AG10803 (cell line): ENCODE results near the gene TENT4A.

Experiments used
- DNase-seq: peaks from one replicate; pipeline ENCODE4 v3.0.0; 2010; ENCODE audit warnings: low read depth
- H3K4me3 ChIP-seq: 2 replicates; pipeline ENCODE4 v1.5.1; 2011; ENCODE audit warnings: mild to moderate bottlenecking, low read length, control low read depth
- TF ChIP-seq, protein P1 (sequence below): conservative IDR thresholded peaks from 2 replicates; pipeline ENCODE4 v1.5.1; 2011; ENCODE audit warnings: mild to moderate bottlenecking, low read length, control low read depth, inconsistent platforms

The TENT4A gene

DNA sequence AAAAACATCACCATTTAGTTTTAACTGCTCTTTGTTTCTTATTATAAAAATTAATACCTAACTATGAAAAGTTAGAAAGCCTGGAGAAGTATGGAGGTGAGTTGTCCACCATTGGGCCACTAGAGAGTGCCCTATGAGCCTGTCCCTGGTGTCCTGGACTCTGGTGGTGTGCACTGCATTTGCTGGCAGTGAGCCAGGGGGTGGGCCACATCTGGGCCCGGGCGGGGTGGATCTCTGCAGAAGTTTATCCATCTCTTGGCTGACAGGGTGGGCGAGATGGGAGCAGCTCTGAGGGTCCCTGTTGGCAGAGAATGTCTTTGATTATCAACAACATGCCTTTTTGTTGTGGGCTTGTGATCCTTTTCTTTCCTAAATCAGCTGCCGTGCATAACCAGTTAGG, 8.2 kb downstream of the TENT4A start:
- TF ChIP-seq, protein P1, sequence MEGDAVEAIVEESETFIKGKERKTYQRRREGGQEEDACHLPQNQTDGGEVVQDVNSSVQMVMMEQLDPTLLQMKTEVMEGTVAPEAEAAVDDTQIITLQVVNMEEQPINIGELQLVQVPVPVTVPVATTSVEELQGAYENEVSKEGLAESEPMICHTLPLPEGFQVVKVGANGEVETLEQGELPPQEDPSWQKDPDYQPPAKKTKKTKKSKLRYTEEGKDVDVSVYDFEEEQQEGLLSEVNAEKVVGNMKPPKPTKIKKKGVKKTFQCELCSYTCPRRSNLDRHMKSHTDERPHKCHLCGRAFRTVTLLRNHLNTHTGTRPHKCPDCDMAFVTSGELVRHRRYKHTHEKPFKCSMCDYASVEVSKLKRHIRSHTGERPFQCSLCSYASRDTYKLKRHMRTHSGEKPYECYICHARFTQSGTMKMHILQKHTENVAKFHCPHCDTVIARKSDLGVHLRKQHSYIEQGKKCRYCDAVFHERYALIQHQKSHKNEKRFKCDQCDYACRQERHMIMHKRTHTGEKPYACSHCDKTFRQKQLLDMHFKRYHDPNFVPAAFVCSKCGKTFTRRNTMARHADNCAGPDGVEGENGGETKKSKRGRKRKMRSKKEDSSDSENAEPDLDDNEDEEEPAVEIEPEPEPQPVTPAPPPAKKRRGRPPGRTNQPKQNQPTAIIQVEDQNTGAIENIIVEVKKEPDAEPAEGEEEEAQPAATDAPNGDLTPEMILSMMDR, result no peak

DNA sequence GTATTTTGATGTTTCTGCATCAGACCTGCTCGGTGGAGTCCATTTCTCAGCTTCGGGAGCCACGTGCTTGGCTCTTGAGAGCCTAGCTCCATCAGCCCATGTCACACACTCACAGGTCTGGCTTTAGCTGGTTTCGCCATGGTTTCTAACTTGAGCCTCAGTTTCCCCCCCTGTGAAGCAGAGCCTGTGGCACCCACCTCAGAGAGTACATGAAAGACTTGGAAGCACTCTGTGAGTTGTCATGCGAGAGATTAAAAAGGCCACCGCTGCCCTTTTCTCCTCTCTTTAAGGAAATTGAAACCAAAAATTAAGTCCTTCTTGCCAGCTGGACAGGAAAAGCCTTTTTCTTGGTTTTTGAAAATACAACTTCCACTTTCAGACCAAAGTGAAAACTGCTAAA, 8.8 kb downstream of the TENT4A start:
- TF ChIP-seq, protein P1, result no peak
- DNase-seq, result peak; percentile 17
- H3K4me3 ChIP-seq, result peak overlapping the region; percentile 54

More for the DNA sequence above, 8.2 kb downstream of the TENT4A start:
- peak overlapping the region; percentile 54 for H3K4me3 ChIP-seq
- no peak for DNase-seq

DNA sequence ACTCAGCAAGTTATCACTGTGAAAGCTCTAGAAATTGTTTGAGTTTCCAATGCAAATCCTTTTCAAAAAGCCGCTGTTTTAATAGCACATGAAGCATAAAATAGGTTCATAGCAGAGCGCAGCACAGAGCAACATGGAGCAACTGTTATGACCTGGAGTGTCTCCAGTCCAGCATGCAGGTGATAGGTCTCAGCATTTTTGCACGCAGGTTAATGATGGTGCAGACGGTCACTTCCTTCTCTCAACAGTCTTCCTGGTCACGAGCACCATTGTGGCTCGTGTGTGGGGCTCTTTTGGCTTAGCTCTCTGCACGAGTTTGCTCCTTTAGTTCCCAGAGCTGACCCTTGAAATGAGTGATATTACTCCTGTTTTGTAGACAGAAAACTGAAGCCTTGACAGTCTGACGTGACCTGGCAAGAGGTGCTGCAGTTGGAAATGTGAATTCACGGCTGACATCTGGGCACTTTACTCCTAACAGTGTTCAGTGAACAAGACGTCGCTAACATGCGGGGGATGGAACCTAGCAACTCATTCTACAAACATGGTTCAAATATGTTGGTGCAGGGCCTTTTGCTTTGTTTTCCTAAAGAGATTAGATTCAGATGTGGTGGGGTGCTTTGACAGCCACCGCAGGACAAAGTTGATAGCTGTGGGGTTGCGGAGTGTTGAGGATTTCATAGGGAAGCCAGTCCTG, 10.0 kb downstream of the TENT4A start:
- DNase-seq, result peak; percentile 12
- TF ChIP-seq, protein P1, result no peak
- no peak overlapping the region for H3K4me3 ChIP-seq

DNA sequence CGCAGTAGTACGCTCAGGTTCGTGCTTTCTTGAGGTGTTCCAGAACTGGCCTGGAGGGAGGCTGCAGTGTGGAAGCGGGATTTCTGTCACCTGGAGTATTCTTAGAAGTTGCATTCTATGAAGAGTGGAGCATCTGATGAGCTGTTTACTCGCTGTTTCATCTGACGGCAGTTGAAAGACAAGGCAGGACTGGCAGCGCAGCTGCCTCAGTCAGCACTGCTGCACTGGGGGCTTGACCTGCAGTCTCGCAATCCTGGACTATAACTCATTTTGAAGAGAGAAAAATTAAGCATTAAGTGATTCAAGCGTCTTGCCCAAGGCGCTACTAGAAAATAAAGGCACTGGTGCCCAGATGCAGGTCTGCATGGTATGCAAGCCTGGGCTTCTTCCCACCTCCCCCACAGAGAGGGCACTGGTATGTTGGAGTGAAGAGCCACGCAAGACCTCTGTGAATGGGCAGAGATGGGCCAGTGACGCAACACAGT, 10.6 kb downstream of the TENT4A start:
- no peak overlapping the region for H3K4me3 ChIP-seq
- TF ChIP-seq, protein P1, result no peak
- no peak for DNase-seq

DNA sequence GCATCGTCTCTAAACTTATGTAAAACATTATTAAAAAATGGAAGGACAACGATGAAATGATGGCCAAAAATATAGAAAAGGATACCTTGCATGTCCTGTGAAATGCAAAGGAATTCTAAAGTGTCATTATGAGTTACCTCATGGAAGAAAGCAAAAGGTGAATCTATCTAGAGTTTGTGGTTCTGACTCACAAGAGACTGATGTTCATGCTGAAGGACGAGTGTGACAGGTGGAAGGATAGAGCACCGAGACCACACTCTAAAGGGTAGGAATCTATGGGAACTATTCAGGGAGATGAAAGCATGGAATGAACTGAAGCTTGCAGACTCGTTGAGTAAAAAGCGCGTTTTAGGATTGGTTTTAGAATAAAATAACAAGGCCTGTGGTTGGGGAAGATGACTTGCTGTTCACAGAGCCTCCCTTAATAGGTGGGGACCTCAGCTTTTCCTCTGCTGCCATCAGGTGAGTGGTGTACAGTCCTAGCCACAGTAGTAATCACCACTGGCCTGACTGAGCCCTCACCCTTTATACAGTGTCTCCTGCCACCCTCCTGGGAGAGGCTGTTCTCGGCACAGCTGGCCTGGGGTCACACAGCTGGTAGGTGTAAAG, 11.2 kb downstream of the TENT4A start:
- no peak overlapping the region for H3K4me3 ChIP-seq
- TF ChIP-seq, protein P1, result no peak
- no peak for DNase-seq

DNA sequence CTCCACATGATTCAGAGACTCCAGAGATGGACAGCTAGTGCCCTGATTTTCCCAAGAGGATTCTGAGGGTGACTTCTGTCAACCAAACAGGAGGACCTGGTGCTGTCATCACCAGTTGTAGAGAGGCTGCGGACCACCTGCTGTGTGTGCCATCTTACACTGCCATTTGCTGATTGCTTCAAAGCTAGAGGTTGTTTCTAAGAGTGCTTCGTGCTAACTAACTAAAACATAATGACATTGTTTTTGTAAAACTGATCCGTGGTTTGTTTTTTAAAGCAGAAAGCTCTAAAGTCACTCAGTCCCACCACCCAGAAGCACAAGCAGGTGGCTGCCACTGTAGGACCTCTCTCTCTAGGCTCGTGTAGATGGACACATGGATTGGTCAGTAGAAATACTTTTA, 12.2 kb downstream of the TENT4A start:
- TF ChIP-seq, protein P1, result no peak
- no peak overlapping the region for H3K4me3 ChIP-seq
- DNase-seq, result no peak

DNA sequence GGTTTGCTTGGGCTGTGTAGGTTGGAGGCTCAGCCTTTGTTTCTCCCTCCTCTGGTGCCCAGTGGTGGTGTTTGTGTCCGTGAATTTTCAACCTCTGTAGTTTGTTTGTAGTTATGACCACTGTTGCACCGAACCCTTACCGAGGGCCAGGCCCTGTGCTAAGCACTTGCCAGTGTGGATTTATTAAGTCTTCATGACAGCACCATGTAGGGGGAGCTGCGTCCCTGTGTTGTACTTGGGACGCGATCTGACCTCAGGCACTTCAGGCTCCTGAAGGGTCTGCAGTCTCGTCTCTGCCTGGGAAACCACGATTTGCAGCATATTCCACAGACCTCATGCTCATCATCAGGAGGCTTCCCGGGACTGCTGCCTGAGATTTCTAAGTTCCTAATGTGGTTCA, 12.8 kb downstream of the TENT4A start:
- TF ChIP-seq, protein P1, result no peak
- no peak for DNase-seq
- H3K4me3 ChIP-seq, result no peak overlapping the region
